Heart left ventricle (tissue), 13 donors: ENCODE data around the gene TADA3.

Source experiments
- CTCF ChIP-seq, 12 donors: fragments of 200-600 bp; sonication (generic) in 4 of 12; IDR thresholded peaks; one replicate each; pipeline versions ENCODE4 v1.5.0 to v1.8.0; 2018 to 2022; ENCODE audit warnings: antibody characterized with exemption in 12 of 12, mild to moderate bottlenecking in 5 of 12
- POLR2A ChIP-seq, 2 donors: fragments of 450-650 bp; IDR thresholded peaks; one replicate each; pipeline ENCODE4 v1.6.1; 2017; ENCODE audit warnings: antibody characterized with exemption in 2 of 2, mild to moderate bottlenecking in 2 of 2, moderate library complexity in 2 of 2
- donor health status: ischemic (EF 13 %, LVEDD 7.1; RV severe dilation, severe dysfunction).
- donor health status: DM: no; HTN: yes; CAD: no.
- donor health status: DM: no; HTN: no; CAD: no.
- donor health status: ischemic (EF 25% LVEDD 6.9; RV normal size, moderate dysfunction).
- donor health status: ischemic (EF 25% LVEDD 5.7; RV mildly dilated, moderate dysfunction).
- donor health status: ischemic (EF 35%, LVEDD 5.7; RV mildly dilated, moderate dysfunction).
- donor health status: nonischemic (EF 11% LVEDD 7.7; RV severe dilation, severe dysfunction).
- donor health status: DM: yes; HTN: yes; CAD: no.
- donor health status: PGD.
- donor health status: ischemic (EF 29% LVEDD 5.4; RV normal size, mild dysfunction).
- donor health status: nonischemic (EF 23%, LVEDD 6.1; RV moderate dilation, normal function).

- TF ChIP-seq CTCF (IDR thresholded peaks at IDR 0.05) (no peak), POLR2A (IDR thresholded peaks at IDR 0.05) (no peak)
Observed at GRCh38 chr3:9817436-9817835, 25.2 kb upstream of the TADA3 start.
